Stimulated activated CD8-positive, alpha-beta memory T cell treated with anti-CD3 and anti-CD28 coated beads, Interleukin-7, amount 100 ng/mL, for 1 hour (primary cell): ENCODE results near the gene HMGN3.

Source experiments
- DNase-seq, 2 donors: peaks; one replicate each; pipeline ENCODE4 v3.0.0-alpha.2; 2020; ENCODE audit warnings: low read depth in 2 of 2

HMGN3 gene

DNA sequence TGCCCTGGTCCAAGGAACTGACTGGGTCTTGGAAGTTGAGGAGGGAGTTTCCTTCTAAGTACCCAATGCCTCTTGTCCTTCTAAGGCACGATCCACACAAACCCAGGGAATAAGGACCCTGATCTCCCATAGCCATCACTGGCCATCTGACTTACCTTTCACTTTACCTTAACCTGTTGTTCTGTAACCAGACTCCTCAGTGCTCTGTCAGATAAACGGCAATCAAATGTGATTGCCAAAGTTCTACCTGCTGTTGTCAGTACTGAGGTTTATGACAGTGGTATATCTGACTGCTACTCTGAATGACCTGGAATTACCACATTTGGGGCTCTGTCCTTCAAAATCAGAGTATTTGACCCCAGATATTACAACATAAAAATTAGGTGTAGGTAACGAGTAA lies 49.8 kb downstream of the HMGN3 start:
- no peak for DNase-seq

GRCh38 chr6:79184086-79184485 lies 50.4 kb downstream of the HMGN3 start:
- no peak for DNase-seq

- no peak for DNase-seq
Observed at GRCh38 chr6:79180052-79180451, 54.4 kb downstream of the HMGN3 start.

DNA sequence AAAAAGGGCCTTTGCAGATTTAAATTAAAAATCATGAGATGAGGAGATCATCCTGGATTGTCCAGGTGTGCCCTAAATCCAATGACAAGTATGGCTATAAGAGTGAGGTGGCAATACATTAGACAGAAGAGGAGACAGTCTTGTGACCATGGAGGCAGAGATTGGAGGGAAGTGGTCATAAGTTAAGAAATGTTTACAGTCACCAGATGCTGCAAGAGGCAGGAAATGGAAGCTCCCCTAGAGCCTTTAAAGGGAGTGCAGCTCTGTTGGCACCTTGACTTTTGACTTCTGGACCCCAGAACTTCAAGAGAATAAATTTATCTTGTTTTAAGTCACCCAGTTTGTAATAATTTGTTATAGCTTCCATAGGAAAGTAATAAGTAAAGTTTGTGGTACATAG lies 61.1 kb downstream of the HMGN3 start:
- no peak for DNase-seq

GRCh38 chr6:79170959-79171358 lies 63.5 kb downstream of the HMGN3 start:
- no peak for DNase-seq

DNA sequence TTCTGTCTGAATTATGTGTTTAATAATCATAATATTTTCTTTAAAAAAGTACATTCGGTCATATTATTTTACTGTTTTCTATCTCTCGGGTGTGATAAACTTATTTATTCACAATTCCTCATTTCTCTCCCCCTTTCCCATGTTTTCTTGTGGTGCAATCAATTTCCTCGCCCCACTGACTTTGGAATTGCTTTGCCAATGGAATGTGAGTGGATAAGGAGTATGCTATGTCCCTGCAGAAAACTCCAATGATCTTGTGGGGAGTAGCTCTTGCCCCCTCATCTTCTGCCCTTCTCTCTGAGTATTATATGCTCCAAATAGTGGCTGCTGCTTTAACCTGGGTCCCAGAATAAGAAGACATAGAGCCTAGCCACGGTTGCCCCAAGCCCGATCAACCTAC lies 64.1 kb downstream of the HMGN3 start:
- DNase-seq: no peak

DNA sequence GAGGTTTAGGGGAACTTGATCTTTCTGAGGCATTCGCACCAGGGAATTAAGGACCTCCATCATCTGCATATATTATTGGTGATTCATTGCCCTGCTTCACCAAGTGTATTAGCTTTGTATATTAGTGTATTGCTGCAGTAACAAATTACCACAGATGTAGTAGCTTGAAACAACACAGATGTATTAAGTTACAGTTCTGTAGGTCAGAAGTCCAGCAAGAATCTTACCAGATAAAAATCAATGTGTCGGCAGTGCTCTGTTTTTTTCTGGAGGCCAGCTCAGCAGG lies 65.8 kb downstream of the HMGN3 start:
- no peak for DNase-seq

GRCh38 chr6:79167931-79168694 lies 66.4 kb downstream of the HMGN3 start:
- no peak for DNase-seq

DNA sequence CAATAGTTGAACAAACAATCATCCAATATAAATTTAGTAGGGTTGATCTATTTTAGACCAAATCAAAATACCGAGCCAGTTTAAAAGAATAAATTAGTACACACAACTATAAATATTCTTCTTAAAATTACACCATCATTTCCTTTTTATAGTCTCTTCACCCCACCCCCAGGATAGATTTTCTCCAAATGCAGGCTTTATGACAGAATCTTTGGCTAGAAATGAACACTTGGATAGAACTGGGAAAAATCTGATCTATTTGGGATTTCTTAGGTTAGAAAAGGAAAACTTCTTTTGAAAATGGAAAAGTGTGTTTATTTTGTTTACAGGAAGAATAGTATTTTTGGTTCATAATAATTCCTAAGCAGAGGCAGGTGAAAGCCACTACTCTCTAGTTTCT lies 74.6 kb downstream of the HMGN3 start:
- no peak for DNase-seq

DNA sequence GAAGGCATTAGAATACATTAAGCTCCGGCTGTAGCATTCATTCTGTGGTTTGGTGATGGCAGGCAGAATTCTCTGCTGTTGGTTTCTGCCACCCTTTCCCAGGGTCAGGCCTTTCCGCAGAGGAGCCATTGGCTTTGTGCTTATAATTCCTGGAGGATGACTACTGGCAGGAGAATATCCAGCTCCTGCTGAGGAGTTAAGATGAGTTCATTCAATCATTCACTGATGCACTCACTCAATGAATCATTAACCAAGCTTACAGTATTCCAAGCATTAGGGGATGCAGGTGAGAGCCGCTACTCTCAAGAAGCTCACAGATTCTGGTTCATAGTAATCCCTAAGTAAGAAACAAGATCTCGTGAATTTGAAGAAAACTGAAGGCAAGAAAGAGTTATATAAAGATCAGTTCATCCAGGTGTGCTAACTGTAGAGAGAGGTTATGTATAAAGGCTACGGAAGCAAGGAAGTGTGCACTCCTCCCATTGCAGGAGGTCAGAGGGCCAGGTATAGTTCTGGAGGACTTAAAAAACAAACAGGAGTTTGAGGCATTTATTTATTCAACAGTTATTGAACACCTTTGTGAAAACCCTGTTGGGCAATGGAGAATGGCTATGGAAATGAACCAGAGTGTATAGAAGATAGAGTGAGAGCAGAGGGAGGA lies 75.5 kb downstream of the HMGN3 start:
- no peak for DNase-seq

GRCh38 chr6:79157961-79158644 lies 76.4 kb downstream of the HMGN3 start:
- no peak for DNase-seq

GRCh38 chr6:79152269-79152737 lies 82.2 kb downstream of the HMGN3 start:
- no peak for DNase-seq
